SU-DHL-6 (cell line): ENCODE measurements around the gene BNIP5.

Experiments used
- H2AFZ ChIP-seq: fragments of 200-600 bp; sonication (generic); 2 replicates; pipeline ENCODE4 v1.6.1; 2014; ENCODE audit warnings: low read depth, mild to moderate bottlenecking, moderate library complexity, mixed read lengths, antibody characterized with exemption, low read length; ENCODE audit not compliant: severe bottlenecking
- H3F3A ChIP-seq: fragments of 200-600 bp; shearing (Covaris generic); 2 replicates; pipeline ENCODE4 v1.6.0; 2016; ENCODE audit warnings: antibody characterized with exemption, mild to moderate bottlenecking; ENCODE audit not compliant: insufficient read depth
- H3K27ac ChIP-seq: fragments of 200-600 bp; sonication (generic); 2 replicates; pipeline ENCODE4 v1.5.1; 2016; ENCODE audit warnings: low read depth, mild to moderate bottlenecking, low read length, moderate library complexity, mixed read lengths
- H3K27me3 ChIP-seq: fragments of 200-600 bp; sonication (generic), shearing (Covaris generic); 2 replicates; pipeline ENCODE4 v1.6.0; 2014; ENCODE audit warnings: mild to moderate bottlenecking, low read length
- H3K36me3 ChIP-seq: fragments of 200-600 bp; sonication (generic); 2 replicates; pipeline ENCODE4 v1.6.1; 2014; ENCODE audit warnings: mild to moderate bottlenecking, low read length, mixed read lengths
- H3K4me2 ChIP-seq: fragments of 300-600, 200-600 bp; shearing (Covaris generic), sonication (generic); 2 replicates; pipeline ENCODE4 v1.6.0; 2014; ENCODE audit warnings: low read length, low read depth, mild to moderate bottlenecking; ENCODE audit not compliant: poor library complexity, severe bottlenecking
- H3K4me3 ChIP-seq: fragments of 200-600 bp; sonication (generic); 2 replicates; pipeline ENCODE4 v1.5.1; 2014; ENCODE audit warnings: antibody characterized with exemption, low read length, mild to moderate bottlenecking, mixed read lengths; ENCODE audit not compliant: insufficient read depth, poor library complexity, severe bottlenecking
- H3K79me2 ChIP-seq: fragments of 200-600 bp; sonication (generic); 2 replicates; pipeline ENCODE4 v1.6.1; 2014; ENCODE audit warnings: mild to moderate bottlenecking, low read length, moderate library complexity; ENCODE audit not compliant: insufficient read depth
- H3K9ac ChIP-seq: fragments of 200-600 bp; sonication (generic); 2 replicates; pipeline ENCODE4 v1.7.0; 2014; ENCODE audit warnings: mild to moderate bottlenecking, low read length
- H3K9me2 ChIP-seq: fragments of 200-600 bp; sonication (generic); replicated peaks from 2 replicates; pipeline ENCODE4 v1.6.1; 2014; ENCODE audit warnings: low read length; ENCODE audit not compliant: insufficient read depth
- H3K9me3 ChIP-seq: fragments of 200-600 bp; sonication (generic); 2 replicates; pipeline ENCODE4 v1.6.1; 2014; ENCODE audit warnings: low read length, mixed read lengths; ENCODE audit not compliant: insufficient read depth
- H4K20me1 ChIP-seq: fragments of 200-600 bp; sonication (generic); 2 replicates; pipeline ENCODE4 v1.6.1; 2014; ENCODE audit warnings: low read depth, mild to moderate bottlenecking, antibody characterized with exemption, low read length, moderate library complexity, mixed read lengths
- CTCF ChIP-seq: fragments of 200-600 bp; sonication (generic); IDR thresholded peaks from one replicate; pipeline ENCODE4 v1.5.1; 2017; ENCODE audit warnings: antibody characterized with exemption, mild to moderate bottlenecking, low read length, moderate library complexity; ENCODE audit not compliant: insufficient read depth, poor library complexity, severe bottlenecking
- EZH2phosphoT487 ChIP-seq: fragments of 200-600 bp; sonication (generic), shearing (Covaris generic); conservative IDR thresholded peaks from 2 replicates; pipeline ENCODE4 v1.6.1; 2018; ENCODE audit warnings: mild to moderate bottlenecking, antibody characterized with exemption, low read length, moderate library complexity, mixed read lengths

Gene BNIP5

DNA sequence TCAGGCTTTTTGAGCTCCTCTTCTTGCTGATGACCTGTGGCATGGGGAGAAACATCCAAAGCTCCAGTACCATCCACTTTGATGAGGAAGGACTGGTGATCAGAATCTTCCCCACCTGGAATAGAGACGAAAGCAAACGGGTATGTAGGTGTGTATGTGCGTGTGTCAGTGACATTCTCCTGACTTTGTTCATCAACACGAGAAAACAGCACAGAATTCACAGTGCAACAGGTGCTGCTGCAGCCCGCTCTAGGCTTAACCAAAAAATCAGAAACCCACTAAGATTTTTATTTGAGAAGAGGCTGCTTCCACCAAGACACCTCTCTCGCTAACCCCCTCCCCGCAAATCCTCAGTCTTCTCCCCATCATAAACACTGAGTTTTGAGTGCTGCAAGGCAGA, 8.1 kb downstream of the BNIP5 start:
- H3K27me3 ChIP-seq = no peaks in the 10 kb centered on the region

DNA sequence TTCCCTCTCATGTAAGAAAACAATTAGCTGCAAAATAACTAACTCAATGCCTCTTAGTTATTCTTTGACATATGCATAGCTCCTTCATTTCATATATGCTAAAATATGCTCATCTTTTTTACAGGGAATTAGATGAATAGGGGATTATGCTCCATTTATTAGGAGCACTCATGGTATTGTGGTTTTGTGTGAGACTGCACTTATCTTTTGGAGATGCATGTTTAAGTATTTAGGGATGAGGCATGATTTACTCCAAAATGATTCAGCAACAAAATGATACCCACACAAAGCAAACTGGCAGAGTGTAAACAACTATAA, 8.8 kb downstream of the BNIP5 start:
- Histone ChIP-seq H3K27me3 (no peaks in the 10 kb centered on the region), H3K9me2 (no peaks in the 10 kb centered on the region), H3K27ac (no peak overlapping the region), H2AFZ (no peak overlapping the region), H3K4me2 (no peak overlapping the region), H3K79me2 (no peaks in the 10 kb centered on the region), H3K9me3 (no peaks in the 10 kb centered on the region), H3K36me3 (no peaks in the 10 kb centered on the region), H3F3A (no peaks in the 10 kb centered on the region), H4K20me1 (no peaks in the 10 kb centered on the region), H3K9ac (no peak overlapping the region), H3K4me3 (no peak overlapping the region)
- TF ChIP-seq EZH2phosphoT487 = no peak
- no peak for TF ChIP-seq CTCF

More for the DNA sequence above, 8.1 kb downstream of the BNIP5 start:
- Histone ChIP-seq H2AFZ (no peak overlapping the region), H4K20me1 (no peaks in the 10 kb centered on the region), H3K4me3 (no peak overlapping the region), H3K36me3 (no peaks in the 10 kb centered on the region), H3F3A (no peaks in the 10 kb centered on the region), H3K79me2 (no peaks in the 10 kb centered on the region), H3K9me3 (no peaks in the 10 kb centered on the region), H3K9me2 (no peaks in the 10 kb centered on the region), H3K4me2 (no peak overlapping the region), H3K9ac (no peak overlapping the region), H3K27ac (no peak overlapping the region)
- no peak for TF ChIP-seq CTCF
- no peak for TF ChIP-seq EZH2phosphoT487

DNA sequence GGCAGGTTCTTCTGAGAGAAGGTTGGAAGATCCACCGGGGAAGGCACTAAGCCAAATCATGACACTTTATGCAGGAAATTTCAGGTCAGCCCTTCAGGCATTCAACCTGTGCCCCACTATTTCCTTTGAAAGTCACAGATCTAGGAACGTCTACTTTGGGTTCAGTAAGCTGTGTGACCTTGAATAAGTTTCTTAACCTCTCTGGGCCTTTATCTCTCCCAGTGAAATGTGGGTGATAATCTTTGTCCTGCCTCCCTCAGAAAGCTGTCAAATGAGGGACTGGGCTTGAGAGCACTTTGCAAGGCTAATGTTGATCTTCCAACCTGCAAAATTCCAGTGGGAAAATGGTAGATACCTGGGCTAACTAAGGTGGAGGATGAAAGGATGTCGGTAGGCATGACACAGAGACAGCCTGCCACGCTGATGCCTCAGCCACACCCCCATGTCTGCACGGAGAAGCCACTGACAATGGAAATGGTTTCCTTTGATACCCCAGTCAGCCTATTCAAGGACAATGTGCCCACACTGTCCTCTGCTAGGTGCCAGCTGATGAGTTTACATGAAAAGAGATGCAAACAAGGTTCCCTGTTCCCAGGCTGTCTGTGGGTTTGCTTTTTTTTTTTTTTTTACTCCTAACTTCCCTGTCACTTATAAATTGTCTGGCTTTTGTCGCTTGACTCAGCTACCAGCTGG, 9.3 kb downstream of the BNIP5 start:
- H3K79me2 ChIP-seq = no peaks in the 10 kb centered on the region
- H3K27me3 ChIP-seq = no peaks in the 10 kb centered on the region
- H3K9me2 ChIP-seq = no peaks in the 10 kb centered on the region
- H2AFZ ChIP-seq = no peak overlapping the region
- H3K4me2 ChIP-seq = no peak overlapping the region
- no peak for TF ChIP-seq CTCF
- no peak for TF ChIP-seq EZH2phosphoT487
- H4K20me1 ChIP-seq = no peaks in the 10 kb centered on the region
- H3F3A ChIP-seq = no peaks in the 10 kb centered on the region
- H3K4me3 ChIP-seq = no peak overlapping the region
- no peaks in the 10 kb centered on the region for H3K36me3 ChIP-seq
- H3K9ac ChIP-seq = no peak overlapping the region
- H3K9me3 ChIP-seq = no peaks in the 10 kb centered on the region
- no peak overlapping the region for H3K27ac ChIP-seq
